ENCODE measurements around the gene MSI2.

MSI2 gene

DNA sequence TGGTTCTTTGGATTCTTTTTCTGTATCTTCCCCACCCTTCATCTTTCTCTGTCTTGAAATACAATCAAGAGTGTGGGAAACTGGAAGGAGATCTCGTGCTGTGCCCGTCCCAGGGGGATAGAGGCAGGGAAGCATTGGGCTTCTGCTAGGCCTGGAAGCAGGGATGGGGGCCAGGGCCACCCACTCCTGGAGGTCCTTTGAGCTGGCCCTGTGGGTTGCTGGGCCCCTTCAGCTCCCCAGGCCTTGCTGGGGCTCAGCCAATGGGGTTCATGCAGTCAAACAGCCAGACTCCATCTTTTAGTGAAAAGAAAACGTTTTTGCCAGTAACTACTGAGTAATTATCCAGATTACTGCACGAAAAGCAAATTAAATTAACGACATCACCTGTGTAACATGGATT lies 421.0 kb downstream of the MSI2 start:
- DNase-seq: no peak

DNA sequence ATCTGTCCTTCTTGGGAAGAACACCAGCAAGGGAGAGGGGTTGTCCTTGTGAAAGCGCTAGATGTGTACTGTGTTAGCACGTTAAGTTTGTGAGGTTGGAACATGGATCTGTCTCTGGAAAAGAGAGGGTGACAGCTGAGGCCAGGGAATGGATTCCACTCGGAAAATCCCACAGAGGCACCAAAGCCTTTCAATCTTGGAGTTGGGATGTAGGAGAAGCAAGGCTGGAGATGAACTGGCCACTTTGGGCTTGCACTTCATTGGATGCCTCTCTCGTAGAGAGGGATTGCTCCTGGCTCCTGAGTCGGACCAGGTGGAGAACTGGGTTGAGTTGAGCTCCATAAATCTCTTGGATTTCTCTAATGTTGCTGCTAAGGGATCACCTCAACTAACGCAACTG lies 421.5 kb downstream of the MSI2 start:
- DNase-seq: no peak

DNA sequence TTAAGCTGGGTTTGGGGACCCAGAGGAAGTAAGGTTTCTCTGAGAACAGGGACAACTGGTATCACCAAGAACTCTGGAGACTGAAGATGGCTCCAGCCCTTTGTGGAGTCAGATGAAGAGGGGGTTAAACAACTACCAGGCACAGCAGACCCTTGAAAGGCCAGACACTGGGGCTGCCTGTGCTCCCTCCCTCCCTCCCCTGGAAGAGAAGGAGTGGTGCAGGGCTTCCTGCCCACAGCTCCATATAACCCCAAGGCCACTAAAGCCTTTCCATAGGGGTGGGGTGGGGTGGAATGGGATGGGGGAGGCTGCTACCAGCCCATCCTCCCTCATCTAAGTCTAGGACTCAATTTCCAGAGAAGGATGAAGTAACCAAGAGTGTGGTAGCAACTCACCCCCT lies 422.1 kb downstream of the MSI2 start:
- no peak for DNase-seq

DNA sequence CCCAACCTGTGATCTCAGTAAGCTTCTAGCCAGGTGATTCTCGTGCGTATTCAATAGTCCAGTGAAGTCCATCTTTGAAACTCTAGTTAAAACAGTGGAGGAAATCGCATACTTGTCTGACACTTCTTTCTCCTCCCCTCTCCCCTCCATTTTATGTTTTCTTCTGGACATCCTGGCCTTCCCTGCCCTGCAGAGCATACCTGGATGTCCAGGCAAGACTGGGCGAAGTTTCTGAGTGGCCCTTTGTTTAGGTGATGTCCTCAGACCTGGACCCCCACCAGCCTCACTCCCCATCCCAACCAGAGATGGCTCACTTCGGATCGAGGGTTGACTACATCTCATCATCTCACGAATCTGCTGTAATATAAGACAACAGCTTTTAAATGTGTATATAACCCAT lies 423.0 kb downstream of the MSI2 start:
- DNase-seq: no peak

DNA sequence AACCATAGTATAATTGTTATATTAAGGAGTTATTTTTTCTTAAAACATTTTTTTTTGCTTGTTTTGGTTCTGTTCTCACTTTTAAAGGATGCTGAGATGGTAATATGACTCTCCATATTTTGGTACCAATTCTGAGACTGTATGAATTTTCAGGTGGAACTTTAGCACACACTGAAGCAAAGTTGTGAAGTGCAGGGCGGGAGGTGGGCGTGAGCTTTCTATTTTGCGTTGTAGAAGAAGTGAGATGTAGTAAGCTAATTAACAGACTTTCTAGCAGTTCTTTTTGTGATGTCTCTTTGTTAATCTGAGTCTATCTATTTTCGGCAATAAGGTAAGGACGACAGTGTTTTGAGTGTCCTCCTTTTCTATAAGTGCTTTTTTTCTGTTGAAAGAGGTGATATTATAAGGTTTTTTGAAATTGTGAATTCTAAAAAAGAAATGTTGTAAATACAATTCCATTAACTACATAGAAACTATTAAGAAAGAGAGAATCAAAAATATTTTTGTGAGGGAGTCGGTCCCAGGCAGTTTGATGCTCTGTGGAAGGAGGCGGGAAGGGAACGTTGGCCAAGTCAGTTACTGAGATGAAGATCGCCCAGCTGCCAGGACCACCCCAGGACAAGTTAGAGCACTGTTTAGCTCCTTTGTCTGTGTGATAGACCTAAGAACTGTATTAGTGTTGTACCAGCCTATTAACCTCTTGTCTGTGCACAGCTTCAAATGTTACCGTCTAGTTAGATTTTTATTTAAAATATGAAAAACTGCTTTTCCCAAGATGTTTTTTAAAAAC lies 423.8 kb downstream of the MSI2 start:
- DNase-seq: no peak

DNA sequence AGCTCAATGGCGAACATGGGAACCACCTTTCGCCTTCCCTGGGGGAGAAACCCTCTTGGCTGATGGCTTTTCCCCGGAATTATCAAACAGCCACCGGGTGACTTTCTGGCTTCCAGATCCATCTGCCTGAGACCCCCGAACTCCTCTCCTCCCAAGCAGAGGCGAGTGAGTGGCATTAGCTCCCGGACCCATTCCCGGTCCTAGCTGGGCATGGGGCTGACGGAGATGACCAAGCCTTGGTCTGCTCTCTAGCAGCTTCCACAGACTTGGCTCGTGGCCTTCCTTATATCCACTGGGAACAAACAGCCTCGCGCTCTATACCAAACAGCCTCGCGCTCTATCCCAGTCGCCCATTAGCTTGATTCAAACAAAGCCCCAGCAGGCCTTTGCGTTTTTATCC lies 426.4 kb downstream of the MSI2 start:
- no peak for DNase-seq

DNA sequence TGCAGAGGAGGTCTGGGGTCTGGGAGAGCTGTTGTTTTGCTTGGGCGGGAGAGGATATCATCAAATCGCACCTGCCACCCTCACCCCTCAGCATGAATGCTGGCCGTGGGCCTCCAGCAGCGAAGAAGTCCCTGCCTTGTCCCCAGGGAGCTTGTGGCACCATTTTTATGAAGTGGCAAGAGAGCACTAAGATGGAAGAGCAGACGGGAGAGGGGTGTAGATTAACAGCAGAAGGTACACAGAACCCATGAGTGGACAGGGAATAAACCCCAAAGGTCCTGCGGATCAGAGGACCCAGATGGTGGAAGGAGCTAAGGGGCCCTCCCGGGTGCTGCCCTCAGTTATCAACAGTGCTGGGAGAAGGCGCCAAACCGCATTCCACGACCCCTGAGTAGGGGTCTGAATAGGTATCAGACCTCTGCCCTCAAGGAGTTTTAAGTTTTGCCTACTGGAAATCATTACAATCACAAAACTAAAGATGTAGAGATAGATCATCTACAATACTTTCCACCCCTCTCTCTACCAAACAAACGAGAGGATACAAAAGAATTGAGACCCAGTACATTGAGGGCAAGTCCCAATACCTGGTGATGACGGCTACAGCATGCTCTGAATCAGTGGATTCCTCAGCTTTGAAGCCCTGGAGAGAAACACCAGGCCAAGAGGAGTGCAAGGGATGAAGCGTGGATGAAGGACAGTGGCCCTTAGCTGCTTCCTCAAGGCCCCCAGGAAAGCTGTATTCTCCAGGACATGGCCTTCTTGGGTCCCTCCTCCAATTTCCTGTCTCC lies 428.6 kb downstream of the MSI2 start:
- DNase-seq: no peak

DNA sequence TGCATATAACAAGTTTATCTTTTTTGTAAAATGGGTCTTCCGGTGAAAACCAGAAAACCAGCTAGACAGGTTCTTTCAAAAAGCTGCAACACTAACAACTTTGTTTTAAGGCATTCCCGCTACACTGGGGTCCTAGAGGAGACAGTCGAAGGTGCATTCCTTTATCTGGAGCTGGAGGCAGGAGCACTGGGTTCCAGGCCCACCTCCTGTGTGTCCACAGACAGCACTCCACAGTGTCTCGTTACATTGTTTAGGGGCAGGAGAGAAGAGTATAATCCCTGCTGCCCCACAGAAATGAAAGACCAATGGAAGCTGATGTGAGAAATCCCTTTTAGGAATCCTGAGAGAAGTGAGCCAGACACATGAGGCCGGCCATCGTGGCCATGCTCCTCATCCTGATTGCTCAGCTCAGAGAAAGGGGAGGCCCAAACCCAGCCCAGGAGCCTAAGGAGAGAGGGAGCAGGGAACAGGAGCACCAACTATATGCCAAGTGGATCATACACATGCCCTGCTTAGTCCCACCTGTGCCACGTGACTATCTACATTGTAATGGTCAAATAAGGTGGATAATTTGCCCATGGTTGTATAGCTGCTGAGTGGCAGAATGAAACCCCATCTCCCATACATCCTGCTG lies 429.3 kb downstream of the MSI2 start:
- no peak for DNase-seq

DNA sequence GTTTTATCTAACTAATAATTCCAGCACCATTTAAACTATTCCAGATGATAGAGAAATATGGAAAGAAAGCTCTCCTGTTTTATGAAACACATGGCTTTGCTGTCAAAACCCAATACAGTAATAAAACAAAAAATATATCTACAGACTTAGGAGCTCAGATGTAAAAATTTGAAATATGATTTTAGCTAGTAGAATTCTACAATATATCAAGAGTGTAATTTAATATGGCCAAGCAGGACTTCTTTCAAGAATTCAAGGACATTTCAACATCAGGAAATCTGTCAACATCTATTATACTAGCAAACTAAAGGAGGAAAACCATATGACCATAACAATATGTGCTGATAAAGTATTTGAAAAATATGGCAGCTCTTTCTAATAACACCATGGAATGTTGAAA lies 431.3 kb downstream of the MSI2 start:
- DNase-seq: no peak

DNA sequence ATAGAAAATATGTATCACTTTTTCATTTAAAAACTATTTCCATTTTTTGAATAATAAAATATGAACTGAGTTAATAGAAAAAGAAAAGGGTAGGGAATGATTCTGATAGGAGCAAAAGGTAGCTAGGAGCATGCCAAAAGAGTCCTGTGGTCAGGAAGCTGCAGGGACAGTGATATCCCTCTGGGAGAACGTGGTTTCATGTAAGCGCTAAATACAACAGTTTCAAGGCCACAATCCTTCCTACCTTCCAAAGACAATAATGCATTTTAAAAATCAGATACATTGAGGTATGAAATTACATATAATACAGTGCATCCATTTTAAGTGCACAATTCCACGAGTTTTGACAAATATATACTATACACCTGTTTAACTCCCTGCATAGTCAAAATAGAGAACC lies 432.9 kb downstream of the MSI2 start:
- DNase-seq: no peak

DNA sequence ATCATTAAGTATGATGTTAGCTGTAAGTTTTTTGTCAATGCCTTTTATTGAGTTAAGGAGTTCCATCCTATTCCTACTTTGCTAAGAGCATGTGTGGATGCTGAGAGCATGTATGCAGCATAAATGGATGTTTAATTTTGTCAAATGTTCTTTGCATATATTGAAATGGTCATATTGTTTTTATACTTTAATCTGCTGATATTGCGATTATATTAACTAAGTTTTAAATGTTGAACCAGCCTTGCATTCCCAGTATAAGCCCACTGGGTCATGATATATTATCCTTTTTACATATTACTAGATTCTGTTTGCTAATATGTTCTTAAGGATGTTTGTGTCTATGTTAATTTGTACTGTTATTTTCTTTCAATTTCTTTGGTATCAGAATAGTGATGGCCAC lies 435.6 kb downstream of the MSI2 start:
- DNase-seq: no peak

DNA sequence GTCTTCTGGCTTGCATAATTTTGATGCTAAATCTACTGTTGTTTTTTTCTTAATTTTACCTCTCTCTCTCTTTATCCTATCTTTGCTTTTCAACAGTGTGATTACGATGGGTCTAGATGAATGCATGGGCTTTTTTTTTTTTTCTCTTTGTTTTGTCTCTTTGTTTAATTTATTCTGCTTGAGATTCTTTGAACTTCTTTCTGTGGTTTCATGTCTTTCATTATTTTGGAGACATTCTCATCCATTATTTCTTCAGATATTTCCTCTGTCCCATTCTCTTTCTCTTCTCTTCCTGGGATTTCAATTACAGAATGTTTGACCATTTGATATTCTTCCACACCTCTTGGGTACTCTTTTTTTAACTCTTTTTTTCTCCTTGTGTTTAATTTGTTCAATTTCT lies 436.4 kb downstream of the MSI2 start:
- no peak for DNase-seq

DNA sequence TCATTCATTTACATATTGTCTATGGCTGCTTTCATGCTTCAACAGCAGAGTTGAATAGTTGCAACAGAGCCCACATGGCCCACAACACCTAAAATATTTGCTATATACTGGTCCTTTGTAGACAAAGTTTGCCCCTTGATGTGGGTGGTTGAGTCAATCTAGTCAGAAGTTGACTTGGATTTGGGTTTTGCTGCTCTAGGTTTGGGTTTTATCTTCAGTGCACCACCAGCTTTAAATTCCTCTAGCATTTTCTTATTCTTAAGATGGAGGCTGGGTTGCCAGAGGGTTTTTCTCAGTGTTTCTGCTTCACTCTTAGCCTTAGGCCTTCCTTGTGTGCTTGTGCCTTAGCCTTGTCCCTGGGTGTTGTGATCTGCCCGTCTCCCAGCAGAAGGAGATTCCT lies 437.7 kb downstream of the MSI2 start:
- DNase-seq: no peak

DNA sequence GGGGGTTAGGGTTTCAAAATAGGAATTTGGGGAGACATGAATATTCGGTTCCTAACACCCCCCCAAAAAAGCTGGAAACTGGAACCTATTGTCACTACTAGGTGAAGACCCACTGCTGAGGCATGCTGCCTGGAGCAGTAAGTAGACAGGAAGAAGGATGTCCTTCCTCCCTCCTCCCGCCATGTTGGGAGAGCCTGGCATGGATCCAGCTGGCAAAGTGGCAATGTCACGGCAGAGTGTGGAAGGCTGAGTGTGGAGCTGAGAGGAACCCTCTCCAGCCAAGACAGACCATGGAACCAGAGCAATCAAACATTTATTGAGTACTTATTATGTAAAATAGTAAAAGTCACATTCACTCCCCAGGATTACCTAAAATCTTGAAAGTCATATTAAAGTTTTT lies 439.7 kb downstream of the MSI2 start:
- DNase-seq: no peak

DNA sequence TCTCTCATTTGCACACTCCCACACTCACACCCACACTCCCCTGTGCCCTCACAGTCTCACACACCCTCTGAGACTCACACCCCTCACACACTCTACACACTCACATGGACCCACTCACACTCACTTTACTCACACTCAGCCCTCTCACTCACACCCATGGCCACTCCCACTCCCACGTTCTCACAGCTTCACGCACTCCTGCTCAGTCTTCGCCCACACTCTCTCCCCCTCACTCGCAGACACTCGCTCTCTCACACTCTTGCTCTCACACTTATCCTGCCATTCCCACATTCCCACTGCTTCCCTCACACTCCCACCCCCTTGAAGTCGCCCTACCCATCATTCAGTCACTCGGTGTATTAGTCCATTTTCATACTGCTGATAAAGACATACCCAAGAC lies 440.9 kb downstream of the MSI2 start:
- no peak for DNase-seq

DNA sequence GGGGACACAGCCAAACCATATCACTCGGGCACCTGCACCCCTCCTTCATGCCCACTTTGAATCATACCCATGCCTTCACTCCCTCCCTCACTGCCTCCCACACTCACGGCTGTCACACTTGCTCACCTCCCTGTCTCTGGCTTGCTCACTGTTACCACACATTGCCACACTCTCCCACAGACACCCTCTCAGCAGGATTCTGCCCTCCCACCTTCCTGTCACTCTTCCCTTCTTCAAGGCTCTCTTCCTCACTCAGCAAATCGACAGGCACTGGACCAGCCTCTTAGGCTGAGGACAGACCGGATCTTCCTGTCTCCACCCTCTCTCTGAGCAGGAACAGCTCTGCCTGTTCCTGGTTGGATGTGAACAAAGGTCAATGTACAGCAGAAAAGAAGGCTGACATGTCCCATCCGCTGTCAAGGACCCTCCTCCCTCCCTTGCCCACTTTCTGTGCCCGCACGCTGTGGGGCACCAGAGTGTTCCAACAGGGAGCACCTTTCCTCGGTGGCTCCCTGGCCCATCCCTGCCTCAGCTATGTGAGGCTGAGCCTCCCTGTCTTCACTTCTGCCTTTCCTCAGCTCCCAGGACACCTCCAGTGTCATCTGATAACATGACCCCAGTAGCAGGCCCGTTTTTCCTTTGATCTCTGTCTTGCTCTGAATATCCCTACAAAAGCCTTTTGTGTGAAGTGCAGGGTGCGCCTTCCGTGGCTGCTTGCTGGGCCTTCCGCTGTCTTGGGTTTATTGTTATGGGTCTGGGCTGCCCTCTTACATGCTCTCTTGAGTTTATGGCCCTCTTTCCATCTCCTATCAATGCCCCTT lies 441.8 kb downstream of the MSI2 start:
- peak; percentile 15 for DNase-seq

DNA sequence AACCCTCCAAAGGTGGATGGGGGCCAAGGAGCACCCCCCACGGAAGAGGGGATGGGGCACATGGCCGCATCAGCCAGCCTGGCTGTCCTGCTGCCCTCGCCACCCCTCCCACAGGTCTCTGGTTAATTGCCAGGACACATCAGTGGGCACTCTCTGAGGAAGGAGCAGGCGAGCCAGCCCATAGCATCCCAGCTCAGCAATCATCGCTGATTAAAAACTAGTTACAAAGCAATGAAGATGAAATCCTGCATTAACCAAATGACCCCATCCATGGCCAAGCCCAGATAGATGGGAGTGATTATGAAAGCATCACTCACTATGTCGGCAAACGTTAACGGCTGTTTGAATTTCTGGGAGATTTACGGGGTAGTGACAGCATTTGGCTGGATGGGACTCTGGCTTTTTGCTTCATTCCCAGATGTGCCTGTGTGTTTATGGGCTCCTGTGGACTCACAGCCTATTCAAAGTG lies 443.5 kb downstream of the MSI2 start:
- DNase-seq: no peak

DNA sequence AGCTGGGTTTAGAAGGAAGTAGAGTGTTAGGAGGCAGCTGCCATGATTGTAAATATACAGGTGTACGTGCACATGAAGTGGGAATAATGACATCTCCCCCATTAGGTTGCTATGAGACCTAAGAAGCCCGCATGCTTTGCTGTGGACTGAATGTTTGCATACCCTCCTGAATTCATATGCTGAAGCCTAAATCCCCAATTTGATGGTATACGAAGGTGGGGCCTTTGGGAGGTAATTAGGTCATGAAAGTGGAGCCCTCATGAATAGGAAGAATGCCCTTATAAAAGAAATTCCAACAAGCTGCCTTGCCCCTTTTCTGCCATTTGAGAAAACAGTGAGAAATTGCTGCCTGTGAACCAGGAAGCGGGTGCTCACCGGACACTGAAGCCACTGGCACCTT lies 444.8 kb downstream of the MSI2 start:
- DNase-seq: no peak

DNA sequence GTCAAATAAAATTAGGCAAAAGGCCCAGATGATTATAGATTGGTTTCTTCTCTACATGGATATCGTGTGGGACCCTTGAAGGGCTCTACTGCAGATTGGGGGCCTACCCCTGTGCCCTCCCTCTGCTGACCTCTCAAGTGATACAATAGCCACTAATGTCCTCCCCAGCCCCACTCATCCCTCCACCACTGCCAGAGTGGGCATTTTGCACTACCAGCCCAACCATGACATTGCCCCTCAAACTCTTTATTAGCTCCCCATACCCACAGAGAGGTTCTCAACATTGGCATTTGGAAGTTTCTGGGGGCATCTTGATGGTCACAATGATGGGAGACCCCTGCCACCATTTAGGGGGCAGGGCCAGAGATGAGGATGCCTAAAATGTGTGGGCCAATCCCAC lies 446.9 kb downstream of the MSI2 start:
- DNase-seq: no peak

DNA sequence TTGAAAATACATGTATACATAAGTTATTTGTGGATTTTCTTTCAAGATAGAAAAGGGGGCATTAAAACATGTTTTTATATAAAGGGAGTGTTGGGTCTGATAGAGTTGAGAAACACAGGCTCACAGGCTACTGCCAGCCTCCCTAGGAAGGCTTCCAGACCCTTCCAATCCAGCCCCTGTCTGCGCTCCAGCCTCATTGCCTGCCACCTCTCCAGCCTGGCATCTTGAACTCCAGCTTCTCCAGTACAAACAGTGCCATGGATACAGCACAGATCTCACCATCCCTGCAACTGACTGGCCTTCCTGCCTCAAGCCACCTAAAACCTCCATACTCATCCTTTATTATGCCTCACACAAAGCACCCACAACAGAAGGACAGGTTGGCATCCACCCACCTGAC lies 448.1 kb downstream of the MSI2 start:
- no peak for DNase-seq

DNA sequence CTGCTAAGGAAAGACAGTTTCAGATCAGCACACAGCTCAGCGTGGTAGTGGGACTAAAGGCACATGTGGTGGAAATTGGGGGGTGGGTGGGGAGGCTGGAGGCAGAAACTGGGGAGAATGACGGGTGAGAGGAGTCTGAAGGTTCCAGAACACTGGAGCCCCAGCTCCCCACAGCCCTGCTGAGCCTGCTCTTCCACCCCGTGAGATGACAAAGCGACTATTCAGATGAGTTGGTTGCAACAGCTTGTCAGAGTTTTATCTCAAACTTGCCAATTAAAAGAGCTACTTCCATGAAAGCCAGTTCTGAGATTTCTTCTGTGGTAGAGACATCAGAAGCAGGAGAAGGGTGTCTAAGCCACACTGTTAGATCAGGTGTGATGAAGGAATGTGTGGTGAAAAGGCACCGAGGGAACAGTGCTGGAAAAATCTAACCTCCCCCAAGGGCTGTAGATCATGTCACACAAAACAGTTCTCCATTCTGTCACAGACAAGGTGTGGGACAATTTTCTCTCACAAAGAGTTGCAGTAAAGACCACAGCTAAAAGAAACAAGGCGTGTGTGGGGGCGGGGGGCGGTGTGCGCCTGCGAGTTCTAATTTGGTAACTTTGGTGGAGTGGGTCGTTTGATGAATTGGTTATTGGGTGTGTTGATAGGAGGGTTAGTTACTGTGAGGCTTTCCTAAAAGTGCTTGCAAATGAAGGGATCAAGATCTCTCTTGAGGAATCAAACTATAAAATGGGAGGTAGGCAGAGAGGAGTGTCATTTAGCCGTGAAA lies 449.8 kb downstream of the MSI2 start:
- DNase-seq: no peak

DNA sequence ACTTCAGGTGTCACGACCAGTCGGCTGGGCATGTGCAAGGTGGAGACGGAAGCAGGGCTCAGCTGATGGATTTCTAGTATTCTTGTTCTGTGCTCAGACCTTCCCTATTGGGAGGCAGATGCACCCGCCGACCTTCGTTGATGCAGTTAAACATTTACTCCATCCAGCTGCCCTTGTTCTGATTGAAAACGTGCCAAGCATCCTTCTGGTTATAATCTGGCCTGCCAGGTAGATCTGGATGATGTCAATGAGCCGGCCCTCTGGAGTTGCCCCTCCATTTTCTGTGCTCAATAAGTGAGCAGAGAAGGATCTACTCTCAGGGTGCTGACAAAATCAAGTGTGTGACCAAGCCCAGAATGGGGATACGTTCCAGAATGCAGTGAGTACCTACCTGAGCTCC lies 450.4 kb downstream of the MSI2 start:
- no peak for DNase-seq

Data from inflammatory macrophage treated with lipopolysaccharide for 4 hours (primary cell).